OCI-M2 (cell line): ENCODE results near the gene MSI2.

Experiments
- DNase-seq: peaks from one replicate; lab custom pipeline; 2025; ENCODE audit not compliant: unreplicated experiment; lab: John Stamatoyannopoulos, UW

Gene MSI2

GRCh38 chr17:57587193-57587969 lies 331.1 kb downstream of the MSI2 start:
- no peak for DNase-seq

- DNase-seq: no peak
Measured at GRCh38 chr17:57588086-57588485, 331.8 kb downstream of the MSI2 start.

GRCh38 chr17:57589151-57590034 lies 333.1 kb downstream of the MSI2 start:
- no peak for DNase-seq

GRCh38 chr17:57593739-57594462 lies 337.6 kb downstream of the MSI2 start:
- DNase-seq: no peak

- DNase-seq: no peak
Measured at GRCh38 chr17:57594767-57595166, 338.4 kb downstream of the MSI2 start.

- no peak for DNase-seq
Measured at GRCh38 chr17:57595426-57595825, 339.1 kb downstream of the MSI2 start.

GRCh38 chr17:57595947-57596695 lies 339.8 kb downstream of the MSI2 start:
- no peak for DNase-seq

GRCh38 chr17:57597101-57597500 lies 340.8 kb downstream of the MSI2 start:
- no peak for DNase-seq

GRCh38 chr17:57597531-57598453 lies 341.5 kb downstream of the MSI2 start:
- no peak for DNase-seq

GRCh38 chr17:57599271-57600045 lies 343.1 kb downstream of the MSI2 start:
- DNase-seq: no peak

- no peak for DNase-seq
Measured at GRCh38 chr17:57600074-57600473, 343.8 kb downstream of the MSI2 start.

- no peak for DNase-seq
Measured at GRCh38 chr17:57601143-57601735, 344.9 kb downstream of the MSI2 start.

- DNase-seq: no peak
Measured at GRCh38 chr17:57602896-57603295, 346.6 kb downstream of the MSI2 start.

- DNase-seq: no peak
Measured at GRCh38 chr17:57603546-57603945, 347.2 kb downstream of the MSI2 start.

- no peak for DNase-seq
Measured at GRCh38 chr17:57603978-57604377, 347.7 kb downstream of the MSI2 start.

GRCh38 chr17:57604771-57605674 lies 348.7 kb downstream of the MSI2 start:
- DNase-seq: no peak

GRCh38 chr17:57605675-57606105 lies 349.4 kb downstream of the MSI2 start:
- DNase-seq: no peak
